Measurements from ENCODE around the gene FCHO1.
A peak's percentile ranks its signal among the peaks of the same experiment; 100 is the strongest.
"Not testable (repeated sequence)": the region's sequence is repeated elsewhere in the genome, so short reads cannot be mapped to it uniquely, and the experiment has no call there.

FCHO1 gene

DNA sequence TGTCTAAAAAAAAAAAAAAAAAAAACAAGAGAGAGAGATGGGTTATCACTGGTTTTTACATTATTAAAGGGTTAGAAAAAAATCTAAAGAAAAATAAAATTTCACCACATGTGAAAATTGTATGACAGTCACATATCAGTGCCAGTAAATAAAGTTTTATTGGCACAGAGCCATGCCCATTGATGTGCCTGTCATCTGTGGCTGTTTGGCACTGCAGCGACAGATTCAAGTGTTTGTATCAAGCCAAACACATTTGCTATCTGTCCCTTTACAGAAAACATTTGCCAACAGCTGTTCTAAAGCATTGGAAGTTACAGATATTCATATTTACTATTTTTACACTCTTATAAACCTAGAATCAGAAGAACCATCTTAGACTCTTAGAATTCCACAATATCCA, 16.3 kb downstream of the FCHO1 start:
- H3K4me1 Mint-ChIP-seq (ENCODE audit: low read depth): no peaks in the 10 kb centered on the region
- H3K4me3 Mint-ChIP-seq: no peak overlapping the region
- no peaks in the 10 kb centered on the region for H3K9me3 Mint-ChIP-seq (ENCODE audit: low read depth)
- H3K27me3 Mint-ChIP-seq: no peaks in the 10 kb centered on the region
- no peak overlapping the region for H3K27ac Mint-ChIP-seq
- H3K36me3 Mint-ChIP-seq: peaks cover 2% of the 10 kb centered on the region

DNA sequence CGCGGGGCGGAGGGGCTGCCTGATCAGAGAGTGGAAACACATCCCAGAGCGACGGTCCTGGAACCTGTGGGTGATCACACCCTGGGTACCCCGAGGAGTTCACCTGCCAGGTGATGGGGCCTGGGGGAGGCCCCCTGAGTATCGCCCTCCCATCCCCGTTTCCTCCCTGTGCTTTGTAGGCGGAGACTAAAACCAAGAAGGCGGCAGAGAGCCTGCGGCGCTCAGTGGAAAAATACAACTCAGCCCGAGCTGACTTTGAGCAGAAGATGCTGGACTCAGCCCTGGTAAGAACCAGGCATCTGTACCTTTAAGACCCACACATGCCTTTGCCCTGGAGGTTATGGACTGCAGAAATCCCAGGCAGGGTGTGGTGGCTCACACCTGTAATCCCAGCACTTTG, 19.3 kb downstream of the FCHO1 start:
- Mint-ChIP-seq H3K36me3 (peaks cover 3% of the 10 kb centered on the region), H3K27me3 (no peaks in the 10 kb centered on the region), H3K4me3 (no peak overlapping the region), H3K9me3 (ENCODE audit: low read depth) (no peaks in the 10 kb centered on the region), H3K4me1 (ENCODE audit: low read depth) (peaks cover 3% of the 10 kb centered on the region), H3K27ac (no peak overlapping the region)

DNA sequence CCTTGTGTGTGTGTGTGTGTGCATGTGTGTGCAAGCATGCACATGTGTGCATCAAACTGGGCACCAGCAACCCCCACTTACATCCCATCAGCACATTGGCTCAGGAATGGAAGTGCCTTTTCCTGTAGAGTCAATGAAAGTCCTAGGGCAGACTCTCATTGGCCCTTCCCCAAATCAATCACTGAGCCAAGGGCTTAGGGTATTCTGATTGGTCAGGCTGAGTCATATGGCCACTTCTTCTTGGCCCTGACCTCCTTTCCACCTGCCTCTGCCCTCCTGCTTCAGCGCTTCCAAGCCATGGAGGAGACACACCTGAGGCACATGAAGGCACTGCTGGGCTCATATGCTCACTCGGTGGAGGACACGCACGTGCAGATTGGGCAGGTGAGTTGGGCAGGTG, 20.9 kb downstream of the FCHO1 start:
- H3K27ac Mint-ChIP-seq: no peak overlapping the region
- H3K36me3 Mint-ChIP-seq: peaks cover 2% of the 10 kb centered on the region
- H3K4me3 Mint-ChIP-seq: no peak overlapping the region
- peaks cover 7% of the 10 kb centered on the region for H3K4me1 Mint-ChIP-seq (ENCODE audit: low read depth)
- H3K27me3 Mint-ChIP-seq: no peaks in the 10 kb centered on the region
- H3K9me3 Mint-ChIP-seq (ENCODE audit: low read depth): no peaks in the 10 kb centered on the region

DNA sequence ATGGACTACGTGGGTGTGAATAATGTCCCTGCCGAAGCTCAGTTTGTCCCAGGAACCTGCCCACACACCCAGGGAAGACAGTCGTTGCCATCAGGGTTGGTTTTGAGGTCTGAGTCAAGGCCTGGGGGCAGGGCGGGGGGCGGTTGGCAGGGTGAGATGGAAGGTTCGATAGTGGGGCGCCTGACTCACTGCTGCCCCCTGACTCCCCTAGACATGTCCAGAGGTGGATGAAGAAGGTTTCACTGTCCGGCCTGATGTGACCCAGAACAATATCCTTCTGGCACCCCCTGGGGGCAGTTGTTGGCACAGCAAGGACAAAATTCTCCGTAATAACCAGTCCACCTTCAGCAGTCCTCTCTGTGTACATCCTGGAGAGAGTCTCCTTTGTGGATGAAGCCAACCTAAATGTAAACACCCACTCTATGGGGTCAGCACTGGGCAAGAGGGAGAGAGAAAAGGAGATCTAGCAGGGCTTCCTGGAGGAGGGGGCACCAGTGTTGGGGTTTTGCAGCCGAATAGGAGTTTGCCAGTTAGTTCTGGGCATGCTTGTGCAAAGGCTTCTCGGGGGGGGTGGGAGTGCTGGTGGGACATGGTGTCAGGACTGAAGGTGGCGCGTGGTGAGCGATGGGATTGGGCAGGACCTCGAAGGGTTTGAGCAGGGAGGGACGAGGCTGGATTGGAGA, 24.1 kb downstream of the FCHO1 start:
- Mint-ChIP-seq H3K27ac (no peak overlapping the region), H3K4me1 (ENCODE audit: low read depth) (peaks cover 11% of the 10 kb centered on the region), H3K27me3 (no peaks in the 10 kb centered on the region), H3K9me3 (ENCODE audit: low read depth) (no peaks in the 10 kb centered on the region), H3K36me3 (peaks cover 2% of the 10 kb centered on the region), H3K4me3 (no peak overlapping the region)

DNA sequence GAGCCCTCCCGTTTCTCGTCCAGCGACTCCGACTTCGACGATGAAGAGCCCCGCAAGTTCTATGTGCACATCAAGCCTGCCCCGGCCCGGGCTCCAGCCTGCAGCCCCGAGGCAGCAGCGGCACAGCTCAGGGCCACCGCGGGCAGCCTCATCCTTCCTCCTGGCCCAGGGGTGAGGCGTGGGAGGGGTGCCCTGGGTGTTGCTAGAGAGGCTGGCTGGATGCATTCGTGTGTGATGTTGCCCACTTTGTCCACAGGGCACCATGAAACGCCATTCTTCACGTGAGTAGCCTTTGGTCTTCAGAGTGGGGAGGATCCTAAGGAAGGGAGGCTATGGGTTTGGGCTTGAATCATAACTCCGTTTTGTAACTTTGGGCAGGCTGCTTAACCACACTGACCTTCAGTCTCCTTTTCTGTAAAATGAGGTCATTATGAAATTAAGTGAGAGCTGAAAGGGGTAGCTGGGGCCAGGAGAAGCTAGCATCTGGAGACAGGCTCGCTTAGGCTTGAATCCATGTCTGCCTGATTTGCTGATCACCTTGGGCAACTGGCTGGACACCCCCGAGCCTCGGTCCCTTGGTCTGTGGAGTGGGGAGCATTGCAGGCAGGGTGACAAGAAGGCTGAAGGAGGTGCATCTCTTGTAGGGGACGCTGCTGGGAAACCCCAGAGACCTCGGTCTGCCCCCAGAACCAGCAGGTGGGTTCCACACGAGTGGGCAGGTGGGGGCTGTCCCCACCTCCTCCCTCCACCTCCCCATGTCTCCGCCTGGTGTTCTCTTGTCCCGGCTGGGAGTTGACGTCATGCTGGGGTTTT, 24.9 kb downstream of the FCHO1 start:
- Mint-ChIP-seq H3K27me3 (no peaks in the 10 kb centered on the region), H3K4me3 (no peak overlapping the region), H3K9me3 (ENCODE audit: low read depth) (no peaks in the 10 kb centered on the region), H3K27ac (no peak overlapping the region), H3K36me3 (peaks cover 2% of the 10 kb centered on the region), H3K4me1 (ENCODE audit: low read depth) (peaks cover 11% of the 10 kb centered on the region)

DNA sequence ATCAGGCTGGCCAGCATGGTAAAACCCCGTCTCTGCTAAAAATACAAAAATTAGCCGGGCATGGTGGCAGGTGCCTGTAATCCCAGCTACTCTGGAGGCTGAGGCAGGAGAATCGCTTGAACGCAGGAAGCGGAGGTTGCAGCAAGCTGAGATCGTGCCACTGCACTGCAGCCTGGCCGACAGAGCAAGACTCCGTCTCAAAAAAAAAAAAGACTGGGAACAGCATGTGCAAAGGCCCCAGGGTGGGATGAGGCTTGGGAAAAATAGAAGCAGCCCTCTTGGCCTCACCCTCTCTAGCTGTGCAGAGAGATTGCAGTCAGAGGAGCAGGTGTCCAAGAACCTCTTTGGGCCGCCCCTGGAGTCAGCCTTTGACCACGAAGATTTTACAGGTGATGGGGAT, 26.6 kb downstream of the FCHO1 start:
- H3K4me3 Mint-ChIP-seq; H3K36me3 Mint-ChIP-seq; H3K9me3 Mint-ChIP-seq (ENCODE audit: low read depth); H3K27ac Mint-ChIP-seq; H3K27me3 Mint-ChIP-seq: not testable (repeated sequence)
- peaks cover 11% of the 10 kb centered on the region for H3K4me1 Mint-ChIP-seq (ENCODE audit: low read depth)

DNA sequence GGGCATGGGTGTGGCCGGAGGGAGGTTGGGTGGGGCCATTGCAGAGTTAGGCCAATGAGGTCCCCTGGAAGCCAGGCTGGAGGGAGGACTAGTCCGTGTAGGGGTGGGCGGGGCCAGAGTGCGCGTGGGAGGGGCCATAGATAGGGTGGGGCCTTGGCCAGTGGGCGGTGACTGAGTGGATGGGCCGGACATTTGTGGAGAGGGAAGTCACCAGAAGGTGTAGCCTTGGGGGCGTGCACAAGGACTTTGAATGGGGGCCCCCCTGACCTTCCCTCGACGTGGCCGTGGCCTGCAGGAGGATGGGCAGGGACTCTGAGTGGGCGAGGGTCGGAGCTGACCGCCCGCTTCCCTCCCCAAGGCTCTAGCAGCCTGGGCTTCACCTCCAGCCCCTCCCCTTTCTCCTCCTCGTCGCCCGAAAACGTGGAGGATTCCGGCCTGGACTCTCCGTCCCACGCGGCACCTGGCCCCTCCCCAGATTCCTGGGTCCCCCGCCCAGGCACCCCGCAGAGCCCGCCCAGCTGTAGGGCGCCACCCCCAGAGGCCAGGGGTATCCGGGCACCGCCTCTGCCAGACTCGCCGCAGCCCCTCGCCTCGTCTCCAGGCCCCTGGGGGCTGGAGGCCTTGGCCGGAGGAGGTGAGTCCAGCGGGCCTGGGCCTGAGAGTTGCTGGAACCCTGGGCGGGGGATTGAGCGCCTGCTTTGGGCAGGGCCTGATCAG, 27.1 kb downstream of the FCHO1 start:
- Mint-ChIP-seq H3K4me3 (no peak overlapping the region), H3K9me3 (ENCODE audit: low read depth) (no peaks in the 10 kb centered on the region), H3K36me3 (peaks cover 4% of the 10 kb centered on the region), H3K27ac (no peak overlapping the region), H3K27me3 (no peaks in the 10 kb centered on the region), H3K4me1 (ENCODE audit: low read depth) (peaks cover 11% of the 10 kb centered on the region)

DNA sequence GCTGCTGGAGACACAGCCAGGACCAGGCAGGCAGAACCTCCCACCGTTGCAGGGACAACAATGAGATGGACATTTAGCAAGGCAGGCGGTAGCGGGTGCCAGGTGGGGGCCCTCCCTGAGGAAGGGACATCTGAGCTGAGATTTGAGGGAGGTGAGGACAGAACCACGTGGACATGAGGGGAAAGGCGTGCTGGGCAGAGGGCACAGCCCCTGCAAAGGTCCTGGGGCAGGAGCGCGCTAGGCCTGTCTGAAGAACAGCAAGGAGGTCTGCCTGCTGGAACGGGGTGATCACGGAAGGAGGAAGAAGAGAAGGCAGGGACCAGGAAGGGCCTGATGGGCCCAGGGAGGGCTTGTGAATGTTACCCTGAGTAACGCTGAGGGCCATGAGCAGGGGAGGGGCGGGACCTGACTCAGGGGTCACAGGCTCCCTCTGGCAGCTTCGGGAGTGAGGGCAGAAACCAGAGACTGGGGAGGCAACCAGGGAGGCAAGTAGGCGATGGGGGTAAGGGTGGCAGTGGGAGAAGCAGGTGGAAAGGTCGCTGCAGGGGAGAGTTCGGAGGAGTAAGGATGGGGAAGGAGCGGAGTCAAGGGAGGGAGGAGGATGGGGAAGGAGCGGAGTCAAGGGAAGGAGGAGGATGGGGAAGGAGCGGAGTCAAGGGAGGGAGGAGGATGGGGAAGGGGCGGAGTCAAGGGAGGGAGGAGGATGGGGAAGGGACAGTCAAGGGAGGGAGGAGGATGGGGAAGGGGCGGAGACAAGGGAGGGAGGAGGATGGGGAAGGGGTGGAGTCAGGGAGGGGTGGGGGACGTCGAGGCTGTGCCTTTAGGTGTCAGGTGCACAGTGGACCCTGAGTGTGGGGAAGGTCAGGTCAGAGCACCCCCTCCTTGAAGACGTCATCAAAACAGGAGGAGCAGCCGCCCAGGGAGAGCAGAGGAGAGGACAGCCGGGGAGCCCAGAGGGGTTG, 28.0 kb downstream of the FCHO1 start:
- Mint-ChIP-seq H3K9me3 (ENCODE audit: low read depth) (no peaks in the 10 kb centered on the region), H3K4me1 (ENCODE audit: low read depth) (peaks cover 12% of the 10 kb centered on the region), H3K27me3 (no peaks in the 10 kb centered on the region), H3K4me3 (no peak overlapping the region), H3K27ac (peak overlapping the region; percentile 59), H3K36me3 (peaks cover 4% of the 10 kb centered on the region)

DNA sequence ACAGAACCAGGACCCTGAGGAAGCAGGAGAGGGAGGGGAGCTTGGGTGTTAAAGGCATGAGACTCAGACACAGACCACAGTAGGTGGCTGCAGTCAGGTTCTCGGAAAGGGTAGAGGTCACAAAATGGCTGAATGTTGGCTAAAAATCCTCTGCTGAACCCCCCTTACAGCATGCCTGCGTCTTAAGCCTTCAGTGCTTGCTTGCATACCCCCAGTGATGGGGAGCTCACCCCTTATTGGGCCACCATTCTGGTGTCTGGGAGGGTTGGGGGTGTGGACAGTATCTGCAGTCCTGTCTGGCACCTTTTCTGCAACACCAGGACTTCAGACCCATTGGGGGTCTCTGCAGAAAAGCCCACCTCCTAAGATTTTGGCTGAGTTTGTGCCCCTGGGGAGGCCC, 29.5 kb downstream of the FCHO1 start:
- Mint-ChIP-seq H3K4me3 (no peak overlapping the region), H3K27me3 (no peaks in the 10 kb centered on the region), H3K27ac (no peak overlapping the region), H3K4me1 (ENCODE audit: low read depth) (peaks cover 12% of the 10 kb centered on the region), H3K36me3 (peaks cover 5% of the 10 kb centered on the region), H3K9me3 (ENCODE audit: low read depth) (no peaks in the 10 kb centered on the region)

DNA sequence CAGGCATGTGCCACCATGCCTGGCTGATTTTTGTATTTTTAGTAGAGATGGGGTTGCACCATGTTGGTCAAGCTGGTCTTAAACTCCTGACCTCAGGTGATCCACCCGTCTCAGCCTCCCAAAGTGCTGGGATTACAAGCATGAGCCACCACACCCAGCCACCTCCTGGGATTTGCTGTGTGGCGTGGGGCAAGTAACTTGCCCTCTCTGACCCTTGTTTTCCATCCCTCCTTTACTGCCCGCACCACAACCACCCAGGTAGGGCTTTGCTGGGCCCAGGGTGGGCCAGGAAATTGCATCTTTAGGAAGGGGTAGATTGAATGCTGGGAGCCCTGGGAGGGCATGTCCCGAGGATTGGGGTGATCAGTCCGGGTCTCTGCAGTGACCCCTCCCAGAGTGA, 32.4 kb downstream of the FCHO1 start:
- not testable (repeated sequence) for H3K9me3 Mint-ChIP-seq (ENCODE audit: low read depth); H3K27me3 Mint-ChIP-seq; H3K4me3 Mint-ChIP-seq; H3K4me1 Mint-ChIP-seq (ENCODE audit: low read depth); H3K27ac Mint-ChIP-seq; H3K36me3 Mint-ChIP-seq

DNA sequence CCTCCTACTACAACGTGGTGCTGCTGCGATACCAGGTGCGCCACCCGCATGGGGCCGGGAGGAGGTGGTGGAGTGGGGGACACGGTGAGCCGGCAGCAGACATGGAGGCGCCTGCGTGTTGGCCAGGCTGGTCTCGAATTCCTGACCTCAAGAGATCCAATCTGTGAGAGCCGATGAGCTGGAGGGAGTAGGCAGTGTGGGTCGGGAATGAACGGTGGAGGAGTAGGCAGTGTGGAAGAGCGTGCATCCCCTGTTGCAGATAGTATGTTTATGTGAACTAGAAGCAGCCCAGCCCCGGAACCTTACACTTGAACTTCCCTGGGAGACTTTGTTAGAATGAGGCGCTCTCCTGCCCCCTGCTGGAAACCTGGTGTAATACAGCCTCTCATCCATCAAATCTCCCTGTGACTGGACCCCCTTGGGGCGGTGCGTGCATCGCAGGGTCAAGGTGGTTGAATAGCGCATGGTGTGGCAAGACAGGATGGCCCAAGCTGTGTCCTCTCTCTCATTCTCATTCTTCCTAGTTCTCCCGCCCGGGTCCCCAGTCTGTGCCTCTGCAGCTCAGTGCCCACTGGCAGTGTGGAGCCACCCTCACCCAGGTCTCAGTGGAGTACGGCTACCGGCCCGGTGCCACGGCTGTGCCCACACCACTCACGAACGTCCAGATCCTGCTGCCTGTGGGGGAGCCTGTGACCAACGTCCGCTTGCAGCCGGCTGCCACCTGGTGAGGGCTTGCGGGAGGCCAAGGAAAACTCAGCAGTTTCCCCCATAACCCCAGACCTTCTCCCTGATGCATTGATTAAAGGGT, 33.1 kb downstream of the FCHO1 start:
- H3K4me1 Mint-ChIP-seq (ENCODE audit: low read depth): peaks cover 5% of the 10 kb centered on the region
- H3K36me3 Mint-ChIP-seq: peaks cover 7% of the 10 kb centered on the region
- H3K4me3 Mint-ChIP-seq: no peak overlapping the region
- no peak overlapping the region for H3K27ac Mint-ChIP-seq
- H3K27me3 Mint-ChIP-seq: no peaks in the 10 kb centered on the region
- H3K9me3 Mint-ChIP-seq (ENCODE audit: low read depth): no peaks in the 10 kb centered on the region

DNA sequence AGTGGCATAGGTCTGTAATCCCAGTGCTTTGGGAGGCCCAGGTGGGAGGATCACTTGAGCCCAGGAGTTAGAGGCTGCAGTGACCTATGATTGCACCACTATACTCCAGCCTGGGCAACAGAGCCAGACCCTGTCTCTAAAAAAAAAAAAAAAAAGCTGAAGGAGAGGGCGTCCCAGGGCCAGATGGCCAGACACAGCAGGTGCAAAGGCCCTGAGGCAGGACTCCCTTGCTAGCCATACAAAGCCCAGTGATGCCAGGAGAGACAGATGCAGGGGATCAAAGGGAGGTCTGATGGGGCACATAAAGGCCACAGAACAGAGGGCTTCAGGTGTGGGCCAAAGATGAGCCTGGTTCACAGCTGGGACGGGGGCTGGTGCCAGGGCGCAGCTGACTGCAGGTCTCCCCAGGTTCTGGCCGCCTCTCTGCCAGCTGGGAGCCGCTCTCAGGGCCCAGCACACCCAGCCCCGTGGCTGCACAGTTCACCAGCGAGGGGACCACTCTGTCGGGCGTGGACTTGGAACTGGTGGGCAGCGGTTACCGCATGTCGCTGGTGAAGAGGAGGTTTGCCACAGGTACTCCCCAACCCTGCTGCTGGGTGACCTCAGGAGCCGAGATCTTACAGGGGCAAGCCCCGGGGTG, 36.1 kb downstream of the FCHO1 start:
- Mint-ChIP-seq H3K27me3 (no peaks in the 10 kb centered on the region), H3K4me1 (ENCODE audit: low read depth) (peaks cover 21% of the 10 kb centered on the region), H3K36me3 (peaks cover 6% of the 10 kb centered on the region), H3K4me3 (no peak overlapping the region), H3K27ac (no peak overlapping the region), H3K9me3 (ENCODE audit: low read depth) (no peaks in the 10 kb centered on the region)

DNA sequence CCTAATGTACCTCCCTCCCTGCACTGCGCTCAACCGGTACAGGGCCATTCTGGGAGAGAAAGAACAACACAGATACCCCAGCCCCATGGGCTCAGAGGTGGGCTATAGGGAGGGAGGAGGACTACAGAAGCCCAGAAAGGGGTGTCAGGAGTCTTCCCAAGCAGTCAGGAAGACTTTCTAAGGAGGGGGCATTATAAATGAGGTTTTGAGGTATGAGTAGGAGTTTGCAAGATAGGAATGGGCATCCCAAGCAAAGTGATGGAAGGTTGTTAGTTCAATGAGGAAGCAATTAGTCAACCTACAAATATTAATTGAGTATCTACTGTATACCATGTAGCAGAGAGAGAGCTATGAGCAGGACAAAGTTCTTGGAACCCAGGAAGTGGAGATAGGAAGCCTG, 37.4 kb downstream of the FCHO1 start:
- no peak overlapping the region for H3K4me3 Mint-ChIP-seq

More for the DNA sequence above, 37.4 kb downstream of the FCHO1 start:
- H3K27ac Mint-ChIP-seq: peak overlapping the region; percentile 68
- no peaks in the 10 kb centered on the region for H3K27me3 Mint-ChIP-seq
- H3K36me3 Mint-ChIP-seq: peaks cover 5% of the 10 kb centered on the region
- H3K9me3 Mint-ChIP-seq (ENCODE audit: low read depth): no peaks in the 10 kb centered on the region
- H3K4me1 Mint-ChIP-seq (ENCODE audit: low read depth): peaks cover 28% of the 10 kb centered on the region
